K562 (cell line): ENCODE data around the gene MAPK8IP2.

Experiments
- CTCF ChIP-seq, 3 experiments: IDR thresholded peaks in 2 of 3; conservative IDR thresholded peaks in 1 of 3; 2 replicates each; pipeline ENCODE4 v1.5.1; 2011 to 2012; ENCODE audit warnings: low read length in 3 of 3, mild to moderate bottlenecking in 3 of 3, control low read depth in 2 of 3, improper control_type of control experiment in 1 of 3, inconsistent platforms in 1 of 3, low read depth in 1 of 3, mixed read lengths in 1 of 3, moderate library complexity in 1 of 3; ENCODE audit not compliant: insufficient read depth in 2 of 3
- EGR1 ChIP-seq: fragments of 450-650 bp; conservative IDR thresholded peaks from 2 replicates; pipeline ENCODE4 v1.6.1; 2017; ENCODE audit warnings: mild to moderate bottlenecking
- KDM1A ChIP-seq, 2 experiments: fragments of 450-650 bp; IDR thresholded peaks; 2 replicates each; pipeline ENCODE4 v1.6.1; 2016; ENCODE audit warnings: mild to moderate bottlenecking in 2 of 2
- KLF16 ChIP-seq: IDR thresholded peaks from 2 replicates; pipeline ENCODE4 v1.6.1; 2016; ENCODE audit warnings: antibody characterized with exemption
- MCM2 ChIP-seq: fragments of 450-650 bp; IDR thresholded peaks from 2 replicates; pipeline ENCODE4 v1.6.1; 2017; ENCODE audit warnings: low read depth, mild to moderate bottlenecking
- MXI1 ChIP-seq: IDR thresholded peaks from 2 replicates; pipeline ENCODE4 v1.6.1; 2011; ENCODE audit warnings: low read depth, mild to moderate bottlenecking, improper control_type of control experiment, low read length
- REST ChIP-seq, 2 experiments: fragments of 450-650 bp; formaldehyde crosslinking in 1 of 2; IDR thresholded peaks; 2 replicates each; pipeline versions ENCODE4 v1.4.0 to v1.6.1; 2014 to 2020; ENCODE audit warnings: mild to moderate bottlenecking in 2 of 2, borderline replicate concordance in 1 of 2, low read depth in 1 of 2
- SRSF9 ChIP-seq: fragments of 200-400 bp; formaldehyde crosslinking; IDR thresholded peaks from 2 replicates; pipeline ENCODE4 v1.6.1; 2017; ENCODE audit warnings: low read depth, low read length, borderline replicate concordance
- ZNF121 ChIP-seq: sonication (generic); formaldehyde crosslinking; conservative IDR thresholded peaks from 2 replicates; pipeline ENCODE4 v1.8.0; 2022; ENCODE audit warnings: missing genetic modification reagents
- ZNF717 ChIP-seq: fragments of 250-450 bp; sonication (Bioruptor Pico); IDR thresholded peaks from 2 replicates; pipeline ENCODE4 v1.5.0; 2021
- TF ChIP-seq, protein P1 (sequence below): sonication (generic); formaldehyde crosslinking; IDR thresholded peaks from 2 replicates; pipeline ENCODE4 v1.8.0; 2022; ENCODE audit warnings: mild to moderate bottlenecking, missing genetic modification reagents

DNA sequence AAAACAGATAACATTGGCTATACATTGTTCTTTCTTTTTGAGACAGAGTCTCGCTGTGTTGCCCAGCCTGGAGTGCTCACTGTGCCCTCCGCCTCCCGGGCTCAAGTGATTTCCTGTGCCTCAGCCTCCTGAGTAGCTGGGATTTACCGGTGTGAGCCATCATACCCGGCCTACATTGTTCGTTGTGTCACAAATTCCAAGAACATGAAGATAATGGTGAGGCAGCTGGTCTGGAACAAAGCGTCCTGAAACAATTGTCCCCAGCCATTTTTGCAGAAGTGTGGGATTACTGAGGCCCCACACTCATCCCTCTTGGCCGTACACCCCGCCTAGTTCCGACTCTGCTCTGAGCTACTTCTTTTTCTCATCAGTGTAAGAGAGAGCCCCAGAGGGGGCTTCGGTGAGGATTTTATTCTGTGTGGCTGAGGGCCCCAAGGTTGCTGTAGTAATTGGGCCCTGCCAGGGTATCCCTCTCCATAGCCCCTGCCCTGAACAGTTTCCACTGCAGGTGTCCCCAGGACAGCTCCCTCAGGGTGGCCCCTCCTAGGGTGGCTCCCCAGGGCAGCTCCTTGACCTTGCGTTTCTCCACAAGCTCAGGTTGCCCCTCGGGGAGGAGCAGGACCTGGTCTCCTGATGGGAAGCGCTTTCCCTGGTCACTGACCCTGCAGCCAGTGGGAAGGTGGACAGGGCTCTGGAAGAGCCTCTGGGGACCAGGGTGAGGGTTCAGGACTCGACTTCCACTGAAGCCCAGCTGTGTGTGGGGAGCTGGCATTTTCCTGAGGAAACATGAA lies 40.5 kb downstream of the MAPK8IP2 start:
- TF ChIP-seq KLF16 = no peak
- TF ChIP-seq MCM2 = no peak
- no peak for TF ChIP-seq SRSF9
- TF ChIP-seq, protein P1, sequence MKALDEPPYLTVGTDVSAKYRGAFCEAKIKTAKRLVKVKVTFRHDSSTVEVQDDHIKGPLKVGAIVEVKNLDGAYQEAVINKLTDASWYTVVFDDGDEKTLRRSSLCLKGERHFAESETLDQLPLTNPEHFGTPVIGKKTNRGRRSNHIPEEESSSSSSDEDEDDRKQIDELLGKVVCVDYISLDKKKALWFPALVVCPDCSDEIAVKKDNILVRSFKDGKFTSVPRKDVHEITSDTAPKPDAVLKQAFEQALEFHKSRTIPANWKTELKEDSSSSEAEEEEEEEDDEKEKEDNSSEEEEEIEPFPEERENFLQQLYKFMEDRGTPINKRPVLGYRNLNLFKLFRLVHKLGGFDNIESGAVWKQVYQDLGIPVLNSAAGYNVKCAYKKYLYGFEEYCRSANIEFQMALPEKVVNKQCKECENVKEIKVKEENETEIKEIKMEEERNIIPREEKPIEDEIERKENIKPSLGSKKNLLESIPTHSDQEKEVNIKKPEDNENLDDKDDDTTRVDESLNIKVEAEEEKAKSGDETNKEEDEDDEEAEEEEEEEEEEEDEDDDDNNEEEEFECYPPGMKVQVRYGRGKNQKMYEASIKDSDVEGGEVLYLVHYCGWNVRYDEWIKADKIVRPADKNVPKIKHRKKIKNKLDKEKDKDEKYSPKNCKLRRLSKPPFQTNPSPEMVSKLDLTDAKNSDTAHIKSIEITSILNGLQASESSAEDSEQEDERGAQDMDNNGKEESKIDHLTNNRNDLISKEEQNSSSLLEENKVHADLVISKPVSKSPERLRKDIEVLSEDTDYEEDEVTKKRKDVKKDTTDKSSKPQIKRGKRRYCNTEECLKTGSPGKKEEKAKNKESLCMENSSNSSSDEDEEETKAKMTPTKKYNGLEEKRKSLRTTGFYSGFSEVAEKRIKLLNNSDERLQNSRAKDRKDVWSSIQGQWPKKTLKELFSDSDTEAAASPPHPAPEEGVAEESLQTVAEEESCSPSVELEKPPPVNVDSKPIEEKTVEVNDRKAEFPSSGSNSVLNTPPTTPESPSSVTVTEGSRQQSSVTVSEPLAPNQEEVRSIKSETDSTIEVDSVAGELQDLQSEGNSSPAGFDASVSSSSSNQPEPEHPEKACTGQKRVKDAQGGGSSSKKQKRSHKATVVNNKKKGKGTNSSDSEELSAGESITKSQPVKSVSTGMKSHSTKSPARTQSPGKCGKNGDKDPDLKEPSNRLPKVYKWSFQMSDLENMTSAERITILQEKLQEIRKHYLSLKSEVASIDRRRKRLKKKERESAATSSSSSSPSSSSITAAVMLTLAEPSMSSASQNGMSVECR (CRISPR knock-in tag) = no peak
- no peak for TF ChIP-seq REST (IDR thresholded peaks at IDR 0.05; ENCODE audit: borderline replicate concordance)
- TF ChIP-seq REST (CRISPR knock-in tag; IDR thresholded peaks at IDR 0.05; ENCODE audit: low read depth) = no peak
- TF ChIP-seq EGR1 = no peak
- no peak for TF ChIP-seq ZNF121
- TF ChIP-seq ZNF717 (CRISPR knock-in tag) = no peak
- no peak for TF ChIP-seq CTCF (IDR thresholded peaks at IDR 0.05 in 2 of 3, conservative IDR thresholded peaks at IDR 0.05 in 1 of 3; ENCODE audit: insufficient read depth in 2 of 3, low read depth in 1 of 3, low read length in 3 of 3)
- no peak for TF ChIP-seq KDM1A (IDR thresholded peaks at IDR 0.05)
- no peak for TF ChIP-seq MXI1
